Activated B cell treated with CpG ODN at 0.5 μM for 24 hours (primary cell): ENCODE data around the gene DCN. TPM values are rescaled to one million over a fixed set of nuclear protein-coding genes. Genes with fewer than 3 reads are reported as not detected.

Source experiments
- ATAC-seq: fragments of 200-7000 bp; cut with Tn5 transposase; one replicate; pipeline ENCODE4 v1.10.0; 2021; ENCODE audit warnings: low read depth, mild to moderate bottlenecking, moderate library complexity
- CTCF ChIA-PET: fragments of 350-600 bp; sonication (Branson Sonifier 250); formaldehyde crosslinking; loops from one replicate; lab custom pipeline; 2021; ENCODE audit warnings: antibody characterized with exemption; lab: Charles Lee
- POLR2A ChIA-PET: fragments of 350-600 bp; sonication (Branson Sonifier 250); formaldehyde crosslinking; loops from one replicate; lab custom pipeline; 2021; ENCODE audit warnings: antibody characterized with exemption; lab: Charles Lee
- DNase-seq: peaks from one replicate; pipeline ENCODE4 v3.0.0; 2022
- H3K27ac Mint-ChIP-seq: one replicate; pipeline ENCODE4 v1.8.0; 2020; ENCODE audit warnings: mixed read lengths
- H3K27me3 Mint-ChIP-seq: one replicate; pipeline ENCODE4 v1.8.0; 2021; ENCODE audit warnings: mixed read lengths
- H3K36me3 Mint-ChIP-seq: one replicate; pipeline ENCODE4 v1.8.0; 2021; ENCODE audit warnings: low read depth, mixed read lengths
- H3K4me1 Mint-ChIP-seq: one replicate; pipeline ENCODE4 v1.8.0; 2021; ENCODE audit warnings: mixed read lengths
- H3K4me3 Mint-ChIP-seq: one replicate; pipeline ENCODE4 v1.8.0; 2020; ENCODE audit warnings: mild to moderate bottlenecking, mixed read lengths
- H3K9me3 Mint-ChIP-seq: one replicate; pipeline ENCODE4 v1.8.0; 2020; ENCODE audit warnings: mixed read lengths
- intact Hi-C: fragments of 100-400 bp; cut with micrococcal nuclease; formaldehyde crosslinking; loops from one replicate; pipeline ENCODE4 v1.15.1; 2024
- total RNA-seq: library from RNA; stranded (reverse); gene quantifications from 2 replicates; pipeline ENCODE4 v1.2.3, GENCODE V29; 2022
- TF ChIP-seq, protein P1 (sequence below): fragments of 200-600 bp; IDR thresholded peaks from one replicate; pipeline ENCODE4 v1.8.0; 2022; ENCODE audit warnings: antibody characterized with exemption, mild to moderate bottlenecking

Gene DCN, protein sequence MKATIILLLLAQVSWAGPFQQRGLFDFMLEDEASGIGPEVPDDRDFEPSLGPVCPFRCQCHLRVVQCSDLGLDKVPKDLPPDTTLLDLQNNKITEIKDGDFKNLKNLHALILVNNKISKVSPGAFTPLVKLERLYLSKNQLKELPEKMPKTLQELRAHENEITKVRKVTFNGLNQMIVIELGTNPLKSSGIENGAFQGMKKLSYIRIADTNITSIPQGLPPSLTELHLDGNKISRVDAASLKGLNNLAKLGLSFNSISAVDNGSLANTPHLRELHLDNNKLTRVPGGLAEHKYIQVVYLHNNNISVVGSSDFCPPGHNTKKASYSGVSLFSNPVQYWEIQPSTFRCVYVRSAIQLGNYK
- total RNA-seq: not detected in 2 replicates

DNA sequence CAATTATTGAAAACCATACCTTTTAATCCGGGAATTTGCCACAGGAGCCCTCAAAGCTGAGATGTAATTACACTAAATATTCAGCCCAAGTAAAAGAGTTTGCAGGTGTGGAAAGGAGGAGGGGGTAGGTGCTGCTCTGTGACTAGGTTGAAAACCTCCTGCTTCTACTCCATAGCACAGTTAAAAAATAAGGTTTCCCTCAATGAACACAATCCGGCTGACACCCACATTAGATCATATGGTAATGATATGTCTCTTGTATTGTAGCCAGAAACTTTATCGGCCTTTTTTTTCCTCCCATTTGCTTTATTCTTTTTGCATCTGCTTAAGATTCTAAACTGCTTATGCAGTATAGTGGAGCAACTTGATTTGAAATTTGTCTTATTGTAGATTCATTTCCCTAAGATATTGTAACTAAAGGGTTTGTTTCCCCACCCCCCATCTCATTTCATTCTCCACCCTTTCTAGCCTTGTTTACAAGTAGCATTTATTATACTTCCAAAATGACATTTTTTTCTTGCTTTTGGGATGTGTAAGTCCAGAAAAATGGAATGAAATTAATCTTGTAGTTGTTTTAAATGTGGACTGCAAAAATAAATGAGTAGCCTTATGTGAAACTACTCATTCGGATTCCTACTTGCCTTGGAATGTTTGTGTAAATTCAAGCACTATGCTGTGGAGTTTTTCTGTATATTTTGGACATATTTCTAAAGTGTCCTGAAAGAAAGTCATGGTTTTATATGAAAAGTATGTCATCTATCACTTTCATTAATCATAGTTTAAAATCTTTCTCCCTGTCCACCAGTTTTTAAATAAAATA is at the start of gene DCN:
TSS of gene DCN (minus strand) at position 182 of the 820 bp plus-strand sequence. CDS start 4,265 bp downstream, outside the sequence.
- TF ChIP-seq, protein P1, sequence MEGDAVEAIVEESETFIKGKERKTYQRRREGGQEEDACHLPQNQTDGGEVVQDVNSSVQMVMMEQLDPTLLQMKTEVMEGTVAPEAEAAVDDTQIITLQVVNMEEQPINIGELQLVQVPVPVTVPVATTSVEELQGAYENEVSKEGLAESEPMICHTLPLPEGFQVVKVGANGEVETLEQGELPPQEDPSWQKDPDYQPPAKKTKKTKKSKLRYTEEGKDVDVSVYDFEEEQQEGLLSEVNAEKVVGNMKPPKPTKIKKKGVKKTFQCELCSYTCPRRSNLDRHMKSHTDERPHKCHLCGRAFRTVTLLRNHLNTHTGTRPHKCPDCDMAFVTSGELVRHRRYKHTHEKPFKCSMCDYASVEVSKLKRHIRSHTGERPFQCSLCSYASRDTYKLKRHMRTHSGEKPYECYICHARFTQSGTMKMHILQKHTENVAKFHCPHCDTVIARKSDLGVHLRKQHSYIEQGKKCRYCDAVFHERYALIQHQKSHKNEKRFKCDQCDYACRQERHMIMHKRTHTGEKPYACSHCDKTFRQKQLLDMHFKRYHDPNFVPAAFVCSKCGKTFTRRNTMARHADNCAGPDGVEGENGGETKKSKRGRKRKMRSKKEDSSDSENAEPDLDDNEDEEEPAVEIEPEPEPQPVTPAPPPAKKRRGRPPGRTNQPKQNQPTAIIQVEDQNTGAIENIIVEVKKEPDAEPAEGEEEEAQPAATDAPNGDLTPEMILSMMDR: no peak
- POLR2A ChIA-PET: no interaction called here
- CTCF ChIA-PET: no interaction called here
- DNase-seq (no peak), ATAC-seq (no peak)
- Mint-ChIP-seq H3K27me3 (peaks cover 3% of the 10 kb centered on the region), H3K27ac (no peak within 1 kb of the TSS), H3K4me1 (no peaks in the 10 kb centered on the region), H3K9me3 (no peaks in the 10 kb centered on the region), H3K4me3 (no peak within 1 kb of the TSS), H3K36me3 (no peaks in the 10 kb centered on the region)
- intact Hi-C loops: no loop called here

GRCh38 chr12:91230841-91231240 is 48.2 kb upstream of the DCN start:
- Mint-ChIP-seq H3K4me3 (no peak overlapping the region), H3K4me1 (no peaks in the 10 kb centered on the region), H3K9me3 (no peaks in the 10 kb centered on the region), H3K36me3 (no peaks in the 10 kb centered on the region), H3K27ac (no peak overlapping the region), H3K27me3 (no peaks in the 10 kb centered on the region)
- DNase-seq (no peak), ATAC-seq (no peak)
- intact Hi-C loops: no loop called here
- ChIA-PET POLR2A (no interaction called here), CTCF (no interaction called here)
- TF ChIP-seq, protein P1: no peak

DNA sequence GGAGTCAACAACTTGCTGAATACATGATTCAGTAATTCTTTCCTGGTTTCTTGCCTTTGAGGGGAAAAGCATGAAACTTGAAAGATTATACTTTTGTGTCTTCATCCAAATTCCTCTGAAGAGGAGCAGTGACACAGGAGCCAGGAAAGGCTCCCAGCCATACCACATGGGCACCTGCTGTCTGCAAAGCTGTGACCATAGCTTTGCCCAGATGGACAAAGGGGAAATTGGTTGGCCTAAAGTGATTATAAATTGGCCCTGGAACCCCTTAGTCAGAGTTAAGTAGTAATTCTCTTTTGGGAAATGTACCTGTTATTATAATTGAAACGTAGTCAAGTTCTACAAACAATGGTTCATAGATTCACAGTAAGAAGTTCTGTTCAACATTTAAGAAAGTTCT is 44.3 kb upstream of the DCN start:
- TF ChIP-seq, protein P1: no peak
- no peaks in the 10 kb centered on the region for H3K4me1 Mint-ChIP-seq
- H3K27ac Mint-ChIP-seq: no peak overlapping the region
- POLR2A ChIA-PET: no interaction called here
- H3K9me3 Mint-ChIP-seq: no peaks in the 10 kb centered on the region
- no peaks in the 10 kb centered on the region for H3K36me3 Mint-ChIP-seq
- DNase-seq (no peak), ATAC-seq (no peak)
- no peak overlapping the region for H3K4me3 Mint-ChIP-seq
- intact Hi-C loops: no loop called here
- no peaks in the 10 kb centered on the region for H3K27me3 Mint-ChIP-seq
- CTCF ChIA-PET: no interaction called here

- TF ChIP-seq, protein P1: no peak
- H3K9me3 Mint-ChIP-seq: no peaks in the 10 kb centered on the region
- DNase-seq: no peak
Observed at GRCh38 chr12:91225316-91225715, 42.7 kb upstream of the DCN start.

DNA sequence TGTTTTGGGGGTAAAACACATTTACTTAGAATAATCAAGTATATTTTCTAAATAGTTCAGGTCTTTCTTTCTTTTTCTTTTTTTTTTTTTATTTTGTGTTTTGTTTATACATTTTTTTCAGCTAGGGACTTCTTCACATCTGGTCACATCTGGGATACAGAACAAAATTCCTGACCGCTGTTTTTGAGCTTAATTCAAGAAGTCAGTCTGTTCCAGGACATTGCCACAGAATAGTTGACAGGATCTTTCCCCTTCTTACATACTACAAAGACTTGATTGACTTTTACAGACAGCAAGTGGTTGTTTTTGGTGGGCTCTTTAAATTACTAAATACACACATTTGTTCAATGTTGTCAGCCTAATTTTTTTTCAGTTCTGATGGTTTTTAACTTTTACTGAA is 41.8 kb upstream of the DCN start:
- H3K27me3 Mint-ChIP-seq: no peaks in the 10 kb centered on the region

More at GRCh38 chr12:91225316-91225715, 42.7 kb upstream of the DCN start:
- no peak for ATAC-seq
- Mint-ChIP-seq H3K36me3 (no peaks in the 10 kb centered on the region), H3K4me1 (no peaks in the 10 kb centered on the region), H3K4me3 (no peak overlapping the region), H3K27ac (no peak overlapping the region), H3K27me3 (no peaks in the 10 kb centered on the region)
- POLR2A ChIA-PET: no interaction called here
- intact Hi-C loops: no loop called here
- CTCF ChIA-PET: no interaction called here

More for the DNA sequence above, 41.8 kb upstream of the DCN start:
- POLR2A ChIA-PET: no interaction called here
- Mint-ChIP-seq H3K4me1 (no peaks in the 10 kb centered on the region), H3K9me3 (no peaks in the 10 kb centered on the region), H3K27ac (no peak overlapping the region), H3K4me3 (no peak overlapping the region), H3K36me3 (no peaks in the 10 kb centered on the region)
- no peak for DNase-seq
- intact Hi-C loops: no loop called here
- no peak for ATAC-seq
- CTCF ChIA-PET: no interaction called here
- TF ChIP-seq, protein P1: no peak
